PFSK-1 (cell line): ENCODE measurements around the gene ALG1. TPM values are rescaled to one million over a fixed set of nuclear protein-coding genes. Genes with fewer than 3 reads are reported as not detected.

Experiments used
- FOXP2 ChIP-seq: optimal IDR thresholded peaks from 2 replicates; pipeline ENCODE3; 2011; ENCODE audit warnings: borderline replicate concordance, control low read depth, inconsistent platforms; ENCODE audit not compliant: insufficient read depth; ENCODE audit errors: extremely low read length, extremely low read depth
- POLR2AphosphoS5 ChIP-seq: IDR thresholded peaks from 2 replicates; pipeline ENCODE4 v1.6.1; 2012; ENCODE audit warnings: low read depth, mild to moderate bottlenecking, control low read depth, low read length, moderate library complexity
- SIN3A ChIP-seq: IDR thresholded peaks from 2 replicates; pipeline ENCODE4 v1.6.1; 2012; ENCODE audit warnings: mild to moderate bottlenecking, low read length, moderate library complexity, borderline replicate concordance; ENCODE audit not compliant: insufficient read depth
- TAF1 ChIP-seq: IDR thresholded peaks from 2 replicates; pipeline ENCODE4 v1.6.1; 2012; ENCODE audit warnings: low read length, control low read depth, borderline replicate concordance; ENCODE audit not compliant: insufficient read depth
- polyA plus RNA-seq: library from polyadenylated mRNA; unstranded; fragments of >200 nt; gene quantifications from one replicate; pipeline ENCODE4 v1.2.1, GENCODE V29; 2012; ENCODE audit warnings: low read depth, missing spikeins; ENCODE audit not compliant: insufficient read length
- TF ChIP-seq, protein P1 (sequence below), 2 experiments: IDR thresholded peaks; 2 replicates each; pipeline versions ENCODE4 v1.6.1 to v1.8.0; 2011 to 2012; ENCODE audit warnings: low read depth in 2 of 2, low read length in 2 of 2, control low read depth in 1 of 2, inconsistent platforms in 1 of 2, mild to moderate bottlenecking in 1 of 2, moderate library complexity in 1 of 2; ENCODE audit not compliant: insufficient read depth in 1 of 2

ALG1 gene, protein sequence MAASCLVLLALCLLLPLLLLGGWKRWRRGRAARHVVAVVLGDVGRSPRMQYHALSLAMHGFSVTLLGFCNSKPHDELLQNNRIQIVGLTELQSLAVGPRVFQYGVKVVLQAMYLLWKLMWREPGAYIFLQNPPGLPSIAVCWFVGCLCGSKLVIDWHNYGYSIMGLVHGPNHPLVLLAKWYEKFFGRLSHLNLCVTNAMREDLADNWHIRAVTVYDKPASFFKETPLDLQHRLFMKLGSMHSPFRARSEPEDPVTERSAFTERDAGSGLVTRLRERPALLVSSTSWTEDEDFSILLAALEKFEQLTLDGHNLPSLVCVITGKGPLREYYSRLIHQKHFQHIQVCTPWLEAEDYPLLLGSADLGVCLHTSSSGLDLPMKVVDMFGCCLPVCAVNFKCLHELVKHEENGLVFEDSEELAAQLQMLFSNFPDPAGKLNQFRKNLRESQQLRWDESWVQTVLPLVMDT
- 10.9 TPM for polyA plus RNA-seq

DNA sequence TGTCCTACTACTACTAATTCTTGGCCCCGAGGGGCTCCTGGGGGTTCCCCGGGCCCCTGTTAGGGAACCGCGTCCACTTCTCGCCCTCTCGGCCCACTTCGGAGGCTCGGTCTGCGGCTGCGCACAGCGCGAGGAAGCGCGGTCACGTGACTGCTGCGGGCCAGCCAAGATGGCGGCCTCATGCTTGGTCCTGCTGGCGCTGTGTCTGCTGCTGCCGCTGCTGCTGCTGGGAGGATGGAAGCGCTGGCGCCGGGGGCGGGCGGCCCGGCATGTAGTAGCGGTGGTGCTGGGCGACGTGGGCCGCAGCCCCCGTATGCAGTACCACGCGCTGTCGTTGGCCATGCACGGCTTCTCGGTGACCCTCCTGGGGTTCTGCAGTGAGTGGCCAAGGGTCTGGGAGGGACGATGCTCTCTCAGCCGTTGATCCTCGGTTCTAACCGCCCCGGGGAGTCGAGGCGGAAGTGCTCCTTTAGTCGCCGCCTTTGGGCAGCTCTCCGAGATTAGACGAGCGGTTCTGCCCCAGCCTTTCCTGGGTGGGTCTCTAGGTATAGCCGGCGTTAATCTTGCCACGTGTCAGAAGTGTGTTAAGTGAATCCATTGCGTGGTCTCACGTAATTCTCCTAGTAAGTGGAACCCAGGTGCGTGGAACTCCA lies at the start of gene ALG1:
TSS of gene ALG1 (plus strand) at position 163 of the 653 bp plus-strand sequence. CDS start at position 170, 7 bp downstream.
- peak; percentile 82; the same call in 1 of the 2 replicates for TF ChIP-seq TAF1
- TF ChIP-seq FOXP2: peak; percentile 76
- TF ChIP-seq POLR2AphosphoS5: peak; percentile 90
- TF ChIP-seq, protein P1, sequence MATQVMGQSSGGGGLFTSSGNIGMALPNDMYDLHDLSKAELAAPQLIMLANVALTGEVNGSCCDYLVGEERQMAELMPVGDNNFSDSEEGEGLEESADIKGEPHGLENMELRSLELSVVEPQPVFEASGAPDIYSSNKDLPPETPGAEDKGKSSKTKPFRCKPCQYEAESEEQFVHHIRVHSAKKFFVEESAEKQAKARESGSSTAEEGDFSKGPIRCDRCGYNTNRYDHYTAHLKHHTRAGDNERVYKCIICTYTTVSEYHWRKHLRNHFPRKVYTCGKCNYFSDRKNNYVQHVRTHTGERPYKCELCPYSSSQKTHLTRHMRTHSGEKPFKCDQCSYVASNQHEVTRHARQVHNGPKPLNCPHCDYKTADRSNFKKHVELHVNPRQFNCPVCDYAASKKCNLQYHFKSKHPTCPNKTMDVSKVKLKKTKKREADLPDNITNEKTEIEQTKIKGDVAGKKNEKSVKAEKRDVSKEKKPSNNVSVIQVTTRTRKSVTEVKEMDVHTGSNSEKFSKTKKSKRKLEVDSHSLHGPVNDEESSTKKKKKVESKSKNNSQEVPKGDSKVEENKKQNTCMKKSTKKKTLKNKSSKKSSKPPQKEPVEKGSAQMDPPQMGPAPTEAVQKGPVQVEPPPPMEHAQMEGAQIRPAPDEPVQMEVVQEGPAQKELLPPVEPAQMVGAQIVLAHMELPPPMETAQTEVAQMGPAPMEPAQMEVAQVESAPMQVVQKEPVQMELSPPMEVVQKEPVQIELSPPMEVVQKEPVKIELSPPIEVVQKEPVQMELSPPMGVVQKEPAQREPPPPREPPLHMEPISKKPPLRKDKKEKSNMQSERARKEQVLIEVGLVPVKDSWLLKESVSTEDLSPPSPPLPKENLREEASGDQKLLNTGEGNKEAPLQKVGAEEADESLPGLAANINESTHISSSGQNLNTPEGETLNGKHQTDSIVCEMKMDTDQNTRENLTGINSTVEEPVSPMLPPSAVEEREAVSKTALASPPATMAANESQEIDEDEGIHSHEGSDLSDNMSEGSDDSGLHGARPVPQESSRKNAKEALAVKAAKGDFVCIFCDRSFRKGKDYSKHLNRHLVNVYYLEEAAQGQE (IDR thresholded peaks at IDR 0.05; ENCODE audit: insufficient read depth in 1 of 2, low read depth in 2 of 2, low read length in 2 of 2): no peak
- no peak for TF ChIP-seq SIN3A

DNA sequence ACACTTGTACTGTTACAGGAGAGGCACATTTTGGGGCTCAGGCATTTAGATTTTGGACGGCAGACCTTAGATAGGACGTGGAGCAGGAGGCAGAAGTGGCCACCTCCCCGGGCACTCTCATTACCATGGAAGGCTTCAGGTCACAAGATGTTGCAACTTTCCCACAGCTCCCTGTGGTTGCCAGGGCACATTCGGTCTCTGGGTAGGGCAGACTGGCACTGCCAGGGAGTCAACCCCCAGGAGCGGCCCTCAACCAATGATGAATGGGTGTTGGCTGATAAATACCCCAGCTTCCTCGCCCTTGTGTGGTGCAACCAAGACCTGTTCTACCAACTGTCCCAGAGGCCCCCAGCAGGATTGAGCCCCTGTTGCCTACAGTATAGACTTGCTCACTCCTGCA lies 49.1 kb upstream of the ALG1 start:
- TF ChIP-seq SIN3A: no peak
- TF ChIP-seq POLR2AphosphoS5: no peak
- TF ChIP-seq, protein P1 (IDR thresholded peaks at IDR 0.05; ENCODE audit: insufficient read depth in 1 of 2, low read depth in 2 of 2, low read length in 2 of 2): no peak

DNA sequence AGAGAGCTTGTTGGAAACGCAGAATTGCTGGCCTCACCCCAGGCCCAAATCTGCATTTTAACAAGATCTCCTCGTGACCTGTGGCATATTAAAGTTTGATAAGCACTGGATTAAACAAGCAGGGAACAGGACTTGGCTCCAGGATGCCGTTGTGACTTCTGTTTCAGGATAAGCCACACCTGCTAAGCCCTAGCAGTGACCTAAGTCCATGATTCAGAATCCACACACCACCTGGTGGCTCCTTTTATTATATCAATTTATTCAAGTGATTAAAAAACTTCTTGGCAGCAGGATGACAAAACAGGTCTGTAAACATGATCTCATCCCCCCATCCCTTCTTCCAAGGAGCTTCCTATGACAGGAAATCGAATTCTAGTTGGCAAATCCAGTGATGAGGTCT lies 47.0 kb upstream of the ALG1 start:
- no peak for TF ChIP-seq TAF1

DNA sequence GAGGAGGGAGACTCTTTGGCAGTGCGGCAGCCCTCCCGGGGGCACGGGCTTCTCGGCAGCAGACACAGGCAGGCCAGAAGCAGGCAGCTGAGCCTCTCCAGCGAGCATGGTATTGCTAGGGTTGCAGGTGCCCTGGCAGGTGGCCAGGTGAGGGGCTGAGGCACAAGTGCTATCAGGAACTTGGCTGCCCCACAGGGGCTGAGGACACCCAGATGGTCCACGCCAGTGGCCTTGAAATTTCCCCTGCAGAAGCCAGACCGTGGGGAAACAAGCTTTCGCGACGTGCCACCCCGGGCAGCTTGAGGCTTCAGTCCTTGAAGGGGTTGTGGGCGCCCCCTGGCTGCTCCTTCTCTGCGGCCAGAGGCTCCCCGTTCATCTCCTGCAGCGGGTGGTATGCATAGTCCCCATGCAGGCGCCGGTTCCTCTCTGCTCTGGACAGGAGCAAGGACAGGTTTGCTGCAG lies 46.4 kb upstream of the ALG1 start:
- TF ChIP-seq POLR2AphosphoS5: no peak
- TF ChIP-seq TAF1: no peak
- TF ChIP-seq, protein P1 (IDR thresholded peaks at IDR 0.05; ENCODE audit: insufficient read depth in 1 of 2, low read depth in 2 of 2, low read length in 2 of 2): no peak
- no peak for TF ChIP-seq SIN3A
- TF ChIP-seq FOXP2: no peak

DNA sequence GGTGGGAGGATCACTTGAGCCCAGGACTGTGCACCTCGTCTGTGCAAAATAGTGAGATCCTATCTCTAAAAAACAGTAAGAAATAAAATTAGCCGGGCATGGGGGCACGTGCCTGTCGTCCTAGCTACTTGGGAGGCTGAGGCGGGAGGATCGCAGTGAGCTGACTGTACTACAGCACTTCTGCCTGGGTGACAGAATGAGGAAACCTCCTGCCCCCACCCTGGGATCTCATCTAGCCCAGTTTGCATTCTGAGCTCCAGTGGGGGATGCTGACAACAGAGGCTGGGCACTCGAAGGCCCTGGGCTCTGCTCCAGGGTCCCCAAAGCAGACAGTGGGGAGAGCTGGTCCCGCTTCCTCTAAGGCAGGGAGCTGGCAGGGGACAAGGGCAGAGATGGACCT lies 45.0 kb upstream of the ALG1 start:
- no peak for TF ChIP-seq TAF1
- TF ChIP-seq POLR2AphosphoS5: no peak
- TF ChIP-seq FOXP2: no peak
- TF ChIP-seq, protein P1 (IDR thresholded peaks at IDR 0.05; ENCODE audit: insufficient read depth in 1 of 2, low read depth in 2 of 2, low read length in 2 of 2): no peak
- no peak for TF ChIP-seq SIN3A
